BLaER1 (cell line): ENCODE measurements around the gene KIF27.
"Not testable (repeated sequence)": the region's sequence is repeated elsewhere in the genome, so short reads cannot be mapped to it uniquely, and the experiment has no call there.

Experiments
- H3K27ac ChIP-seq: shearing (Covaris generic); formaldehyde crosslinking; 2 replicates; pipeline ENCODE4 v1.8.1; 2022
- H3K27me3 ChIP-seq: shearing (Covaris generic); formaldehyde crosslinking; 2 replicates; pipeline ENCODE4 v1.8.1; 2022
- H3K36me3 ChIP-seq: shearing (Covaris generic); formaldehyde crosslinking; 2 replicates; pipeline ENCODE4 v1.8.1; 2022
- H3K4me1 ChIP-seq: shearing (Covaris generic); formaldehyde crosslinking; 2 replicates; pipeline ENCODE4 v1.8.1; 2022
- H3K4me2 ChIP-seq: shearing (Covaris generic); formaldehyde crosslinking; 2 replicates; pipeline ENCODE4 v1.8.1; 2022
- H3K4me3 ChIP-seq: shearing (Covaris generic); formaldehyde crosslinking; 2 replicates; pipeline ENCODE4 v1.8.1; 2022
- H3K9ac ChIP-seq: shearing (Covaris generic); formaldehyde crosslinking; 2 replicates; pipeline ENCODE4 v1.8.1; 2022
- H3K9me3 ChIP-seq: shearing (Covaris generic); formaldehyde crosslinking; 2 replicates; pipeline ENCODE4 v1.8.1; 2022
- H4K20me1 ChIP-seq: shearing (Covaris generic); formaldehyde crosslinking; 2 replicates; pipeline ENCODE4 v1.8.1; 2022
- Cebpa-rat ChIP-seq: shearing (Covaris generic); IDR thresholded peaks from 2 replicates; pipeline ENCODE4 v1.8.1; 2022

The KIF27 gene

DNA sequence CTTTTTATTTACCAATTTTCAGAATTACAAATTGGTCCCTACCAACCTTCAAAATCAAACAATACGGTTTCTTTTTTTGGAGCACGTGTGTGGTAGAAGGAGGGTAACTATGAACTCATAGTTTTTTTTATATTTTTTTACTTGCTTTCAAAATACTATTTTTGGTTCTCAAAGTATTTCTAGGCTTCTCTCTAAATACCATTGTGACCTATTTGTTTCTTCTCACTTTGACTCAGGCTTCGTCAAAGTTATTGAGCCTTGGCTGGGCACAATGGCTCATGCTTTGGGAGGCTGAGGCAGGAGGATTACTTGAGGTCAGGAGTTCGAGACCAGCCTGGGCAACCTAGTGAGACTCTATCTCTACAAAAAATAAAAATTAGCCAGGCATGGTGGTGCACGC lies 11.6 kb upstream of the KIF27 start:
- H3K4me3 ChIP-seq: no peak overlapping the region
- no peaks in the 10 kb centered on the region for H3K27me3 ChIP-seq
- no peak overlapping the region for H3K27ac ChIP-seq
- H3K9ac ChIP-seq: no peak overlapping the region
- no peaks in the 10 kb centered on the region for H4K20me1 ChIP-seq
- H3K4me2 ChIP-seq: no peak overlapping the region
- H3K36me3 ChIP-seq: no peaks in the 10 kb centered on the region
- H3K9me3 ChIP-seq: no peaks in the 10 kb centered on the region
- no peaks in the 10 kb centered on the region for H3K4me1 ChIP-seq
- no peak for TF ChIP-seq Cebpa-rat

- Histone ChIP-seq H3K9ac (no peak overlapping the region), H3K4me3 (no peak overlapping the region), H4K20me1 (no peaks in the 10 kb centered on the region), H3K36me3 (no peaks in the 10 kb centered on the region), H3K27me3 (no peaks in the 10 kb centered on the region), H3K27ac (no peak overlapping the region), H3K4me1 (no peaks in the 10 kb centered on the region), H3K4me2 (no peak overlapping the region), H3K9me3 (no peaks in the 10 kb centered on the region)
- no peak for TF ChIP-seq Cebpa-rat
Measured at GRCh38 chr9:83932011-83932410, 10.8 kb upstream of the KIF27 start.

- no peak overlapping the region for H3K4me2 ChIP-seq
- H3K4me3 ChIP-seq: no peak overlapping the region
- no peak overlapping the region for H3K9ac ChIP-seq
- H3K9me3 ChIP-seq: no peaks in the 10 kb centered on the region
- H4K20me1 ChIP-seq: no peaks in the 10 kb centered on the region
- no peak for TF ChIP-seq Cebpa-rat
- H3K36me3 ChIP-seq: no peaks in the 10 kb centered on the region
- no peaks in the 10 kb centered on the region for H3K27me3 ChIP-seq
- H3K4me1 ChIP-seq: no peaks in the 10 kb centered on the region
- no peak overlapping the region for H3K27ac ChIP-seq
Measured at GRCh38 chr9:83930881-83931280, 9.6 kb upstream of the KIF27 start.

- Histone ChIP-seq H3K4me1 (0 out of 2 replicates have a peak, but pooled peaks cover 5% of the 10 kb centered on the region), H3K27ac (no peak overlapping the region), H3K36me3 (no peaks in the 10 kb centered on the region), H3K9me3 (no peaks in the 10 kb centered on the region), H3K9ac (no peak overlapping the region), H3K27me3 (no peaks in the 10 kb centered on the region), H3K4me2 (no peak overlapping the region), H4K20me1 (no peaks in the 10 kb centered on the region), H3K4me3 (no peak overlapping the region)
- TF ChIP-seq Cebpa-rat: no peak
Measured at GRCh38 chr9:83927591-83927990, 6.4 kb upstream of the KIF27 start.

GRCh38 chr9:83920469-83920926 lies 734 bp downstream of the KIF27 start:
- Histone ChIP-seq H3K27ac (peak overlapping the region; percentile 88), H3K9ac (peak overlapping the region; percentile 80), H4K20me1 (no peaks in the 10 kb centered on the region), H3K4me1 (peaks cover 28% of the 10 kb centered on the region), H3K36me3 (peaks cover 16% of the 10 kb centered on the region), H3K4me3 (peak overlapping the region; percentile 81), H3K27me3 (no peaks in the 10 kb centered on the region), H3K4me2 (peak overlapping the region; percentile 80), H3K9me3 (no peaks in the 10 kb centered on the region)
- TF ChIP-seq Cebpa-rat: no peak

- Histone ChIP-seq H3K4me1 (peaks cover 24% of the 10 kb centered on the region), H3K9me3 (no peaks in the 10 kb centered on the region), H3K36me3 (peaks cover 16% of the 10 kb centered on the region), H3K4me2 (no peak overlapping the region), H4K20me1 (no peaks in the 10 kb centered on the region), H3K27ac (no peak overlapping the region), H3K9ac (no peak overlapping the region), H3K27me3 (no peaks in the 10 kb centered on the region), H3K4me3 (no peak overlapping the region)
- no peak for TF ChIP-seq Cebpa-rat
Measured at GRCh38 chr9:83919111-83919510, 2.1 kb downstream of the KIF27 start.

DNA sequence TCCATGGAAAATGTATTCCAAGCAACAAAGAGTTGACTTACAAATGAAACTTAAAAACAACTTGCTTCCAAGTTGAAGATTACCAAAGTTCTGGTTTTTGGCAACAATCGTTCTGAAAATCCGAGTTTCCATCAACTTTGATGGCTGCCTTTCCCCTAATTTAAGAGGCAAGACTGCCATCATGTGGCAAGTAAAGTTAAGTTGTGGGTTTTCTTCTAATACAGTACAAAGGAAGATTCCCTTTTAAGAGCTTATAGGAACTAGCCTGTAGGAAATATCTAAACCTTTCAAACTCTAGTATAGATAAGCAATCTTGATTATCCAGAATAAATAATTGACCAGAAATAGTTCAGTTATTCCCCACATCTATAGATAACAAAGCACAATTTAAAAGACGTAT lies 9.0 kb downstream of the KIF27 start:
- not testable (repeated sequence) for H3K4me1 ChIP-seq, H3K36me3 ChIP-seq, H4K20me1 ChIP-seq, H3K9ac ChIP-seq, H3K4me2 ChIP-seq, H3K27me3 ChIP-seq, H3K4me3 ChIP-seq, H3K9me3 ChIP-seq, H3K27ac ChIP-seq

DNA sequence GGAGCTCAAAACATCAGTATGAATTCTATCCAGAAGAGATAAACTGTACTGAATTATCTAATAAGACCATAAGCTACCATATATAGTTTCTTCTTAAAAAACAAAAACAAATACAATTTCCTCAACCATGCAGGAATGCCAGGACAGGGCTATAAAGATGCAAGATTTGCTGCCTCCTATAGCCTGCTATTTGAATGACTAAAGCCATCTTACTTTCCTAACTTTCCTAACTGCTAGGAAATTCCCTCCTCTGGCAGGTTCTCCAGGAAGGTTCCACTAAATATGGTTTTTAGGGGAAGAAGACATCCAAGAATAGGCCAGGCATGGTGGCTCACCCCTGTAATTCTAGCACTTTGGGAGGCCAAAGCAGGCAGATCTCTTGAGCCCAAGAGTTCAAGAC lies 15.1 kb downstream of the KIF27 start:
- Histone ChIP-seq H3K4me3 (no peak overlapping the region), H3K9ac (no peak overlapping the region), H3K27me3 (no peaks in the 10 kb centered on the region), H3K4me2 (no peak overlapping the region), H4K20me1 (no peaks in the 10 kb centered on the region), H3K9me3 (no peaks in the 10 kb centered on the region), H3K27ac (no peak overlapping the region), H3K4me1 (no peaks in the 10 kb centered on the region), H3K36me3 (no peaks in the 10 kb centered on the region)
- no peak for TF ChIP-seq Cebpa-rat

- H4K20me1 ChIP-seq, H3K4me2 ChIP-seq, H3K4me1 ChIP-seq, H3K36me3 ChIP-seq, H3K27me3 ChIP-seq, H3K9ac ChIP-seq, H3K9me3 ChIP-seq, H3K27ac ChIP-seq, H3K4me3 ChIP-seq: not testable (repeated sequence)
Measured at GRCh38 chr9:83900615-83901014, 20.6 kb downstream of the KIF27 start.

DNA sequence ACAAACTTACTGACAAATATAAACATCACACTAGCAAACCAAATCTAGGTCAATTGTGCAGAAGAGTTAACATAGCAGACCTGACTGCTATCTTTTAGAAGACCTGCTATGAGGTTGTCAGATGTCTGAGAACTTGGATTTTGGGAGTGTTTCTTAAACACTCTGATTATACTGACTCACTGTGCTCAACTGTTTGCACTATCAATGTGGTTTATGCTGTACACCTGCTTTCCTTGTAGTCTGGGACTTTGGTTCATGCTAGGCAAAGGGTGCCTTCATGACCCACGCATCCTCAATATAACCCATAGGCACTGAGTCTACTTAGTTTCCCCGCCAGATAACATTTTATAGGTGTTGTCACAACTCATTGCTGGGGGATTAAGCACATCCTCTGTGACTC lies 26.9 kb downstream of the KIF27 start:
- not testable (repeated sequence) for H3K4me1 ChIP-seq, H4K20me1 ChIP-seq, H3K9me3 ChIP-seq, H3K36me3 ChIP-seq, H3K4me2 ChIP-seq, H3K27me3 ChIP-seq, H3K9ac ChIP-seq, H3K27ac ChIP-seq, H3K4me3 ChIP-seq

GRCh38 chr9:83886498-83886897 lies 34.7 kb downstream of the KIF27 start:
- not testable (repeated sequence) for H3K36me3 ChIP-seq, H3K4me2 ChIP-seq, H3K4me3 ChIP-seq, H3K4me1 ChIP-seq, H3K9me3 ChIP-seq, H3K9ac ChIP-seq, H3K27ac ChIP-seq, H3K27me3 ChIP-seq, H4K20me1 ChIP-seq

GRCh38 chr9:83885559-83886240 lies 35.5 kb downstream of the KIF27 start:
- H3K9me3 ChIP-seq, H3K27me3 ChIP-seq, H3K4me1 ChIP-seq, H3K9ac ChIP-seq, H3K4me2 ChIP-seq, H3K27ac ChIP-seq, H3K4me3 ChIP-seq, H3K36me3 ChIP-seq, H4K20me1 ChIP-seq: not testable (repeated sequence)

GRCh38 chr9:83881687-83882408 lies 39.4 kb downstream of the KIF27 start:
- not testable (repeated sequence) for H4K20me1 ChIP-seq, H3K9ac ChIP-seq, H3K27me3 ChIP-seq, H3K4me2 ChIP-seq, H3K27ac ChIP-seq, H3K36me3 ChIP-seq, H3K4me3 ChIP-seq, H3K9me3 ChIP-seq, H3K4me1 ChIP-seq

DNA sequence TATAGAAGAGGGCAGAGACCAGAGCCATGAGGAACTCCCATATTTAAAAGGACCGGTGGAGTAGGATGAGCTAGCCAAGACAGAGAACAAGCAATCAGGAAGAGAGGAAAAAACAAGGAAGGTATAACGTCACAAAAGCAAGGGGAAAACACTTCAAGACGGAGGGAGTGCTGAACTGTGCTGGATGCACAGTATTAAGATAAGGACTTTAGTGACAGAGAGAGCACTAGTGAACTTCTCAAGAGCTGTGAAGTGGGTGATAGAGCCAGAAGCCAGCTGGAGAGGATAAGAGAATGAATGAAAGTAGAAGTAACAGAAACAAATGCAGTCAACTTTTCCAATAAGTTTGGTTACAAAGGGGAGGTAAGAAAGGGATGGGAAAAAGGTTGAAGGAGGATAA lies 45.7 kb downstream of the KIF27 start:
- H3K9ac ChIP-seq, H3K36me3 ChIP-seq, H3K4me2 ChIP-seq, H3K27ac ChIP-seq, H4K20me1 ChIP-seq, H3K4me3 ChIP-seq, H3K9me3 ChIP-seq, H3K27me3 ChIP-seq, H3K4me1 ChIP-seq: not testable (repeated sequence)
